Measurements from ENCODE around the gene BCL7C. TPM values are rescaled to one million over a fixed set of nuclear protein-coding genes. Genes with fewer than 3 reads are reported as not detected.

BCL7C gene
- total RNA-seq, 1 experiment from 2014 or later: 44.9 TPM

DNA sequence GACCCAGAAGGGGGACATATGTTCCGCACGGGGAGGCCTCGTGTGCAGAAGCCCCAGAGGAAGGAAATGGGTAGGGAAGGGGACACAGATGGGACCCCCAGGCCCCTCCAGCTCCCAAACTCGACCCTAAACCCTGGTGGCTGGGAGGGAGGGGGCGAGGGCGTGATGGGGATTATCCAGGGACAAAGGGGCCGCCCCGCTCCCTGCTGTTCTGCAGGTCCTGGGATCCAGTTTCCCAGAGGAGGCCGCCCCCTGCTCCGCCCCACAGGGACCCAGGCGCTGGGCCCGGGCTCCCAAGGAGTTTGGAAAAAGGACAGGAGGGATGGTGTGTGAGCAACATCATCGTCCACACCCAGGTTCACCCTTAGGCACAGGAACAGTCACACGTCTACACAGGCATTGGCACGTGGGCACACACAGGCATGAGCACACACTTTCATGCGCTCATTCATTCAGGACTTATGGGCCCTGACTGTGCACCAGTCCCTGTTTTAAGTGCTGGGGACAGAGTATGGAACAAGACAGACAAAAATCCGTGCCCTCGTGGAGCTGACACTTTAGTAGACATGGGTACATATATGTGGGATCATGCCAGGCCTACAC, 16.7 kb upstream of the BCL7C start:
- intact Hi-C loops (cut with micrococcal nuclease): no loop called here
- Histone ChIP-seq H3K36me3 (ENCODE audit: control insufficient read depth in 1 of 2, insufficient read depth in 2 of 2, low read length in 2 of 2) (no peaks in the 10 kb centered on the region), H3K27ac (ENCODE audit: low read depth, low read length) (no peak overlapping the region), H4K20me1 (ENCODE audit: insufficient read depth) (no peaks in the 10 kb centered on the region), H3K4me2 (ENCODE audit: low read length) (no peak overlapping the region), H3K9me3 (ENCODE audit: control insufficient read depth in 1 of 2, insufficient read depth in 1 of 2, low read depth in 1 of 2, low read length in 2 of 2) (no peaks in the 10 kb centered on the region), H3K79me2 (ENCODE audit: insufficient read depth, low read length) (no peaks in the 10 kb centered on the region), H3K4me3 (replicated peaks in 1 of 2; ENCODE audit: low read depth in 1 of 2, low read length in 2 of 2) (no peak overlapping the region), H3K4me1 (ENCODE audit: control insufficient read depth in 1 of 2, insufficient read depth in 2 of 2, low read length in 2 of 2) (no peaks in the 10 kb centered on the region), H3K9ac (ENCODE audit: low read length) (no peak overlapping the region), H2AFZ (ENCODE audit: low read depth, low read length, poor library complexity, severe bottlenecking) (no peak overlapping the region), H3K27me3 (ENCODE audit: insufficient read depth, low read length) (no peaks in the 10 kb centered on the region), H3K9me2 (ENCODE audit: insufficient read depth) (no peaks in the 10 kb centered on the region)
- ATAC-seq (no peak), DNase-seq (ENCODE audit: low read depth, low spot score) (no peak)
- no TSS peak for BruUV-seq (replicated peaks)
- ChIA-PET RAD21 (ENCODE audit: low non-redundant PET in 1 of 2, low total read pairs in 2 of 2, uncharacterized antibody in 2 of 2, unreplicated experiment in 2 of 2) (no interaction called here), CTCF (no interaction called here), POLR2A (interaction anchor here (0.6 kb wide), 1 partner anchor 207 kb away, joined by 4 read pairs; the partner anchor contains the start of gene KAT8)
- TF ChIP-seq POLR2A (IDR thresholded peaks at IDR 0.05; ENCODE audit: borderline replicate concordance, extremely low read depth, insufficient read depth, insufficient read length): no peak
- TF ChIP-seq ZFX (IDR thresholded peaks at IDR 0.05): no peak
- TF ChIP-seq, protein P1, sequence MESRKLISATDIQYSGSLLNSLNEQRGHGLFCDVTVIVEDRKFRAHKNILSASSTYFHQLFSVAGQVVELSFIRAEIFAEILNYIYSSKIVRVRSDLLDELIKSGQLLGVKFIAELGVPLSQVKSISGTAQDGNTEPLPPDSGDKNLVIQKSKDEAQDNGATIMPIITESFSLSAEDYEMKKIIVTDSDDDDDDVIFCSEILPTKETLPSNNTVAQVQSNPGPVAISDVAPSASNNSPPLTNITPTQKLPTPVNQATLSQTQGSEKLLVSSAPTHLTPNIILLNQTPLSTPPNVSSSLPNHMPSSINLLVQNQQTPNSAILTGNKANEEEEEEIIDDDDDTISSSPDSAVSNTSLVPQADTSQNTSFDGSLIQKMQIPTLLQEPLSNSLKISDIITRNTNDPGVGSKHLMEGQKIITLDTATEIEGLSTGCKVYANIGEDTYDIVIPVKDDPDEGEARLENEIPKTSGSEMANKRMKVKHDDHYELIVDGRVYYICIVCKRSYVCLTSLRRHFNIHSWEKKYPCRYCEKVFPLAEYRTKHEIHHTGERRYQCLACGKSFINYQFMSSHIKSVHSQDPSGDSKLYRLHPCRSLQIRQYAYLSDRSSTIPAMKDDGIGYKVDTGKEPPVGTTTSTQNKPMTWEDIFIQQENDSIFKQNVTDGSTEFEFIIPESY (IDR thresholded peaks at IDR 0.05; ENCODE audit: extremely low read depth, insufficient replicate concordance, low read length): no peak
- no peak for TF ChIP-seq CEBPB (IDR thresholded peaks at IDR 0.05; ENCODE audit: low read depth)
- TF ChIP-seq POLR2AphosphoS5 (IDR thresholded peaks at IDR 0.05; ENCODE audit: low read depth, low read length): no peak
- TF ChIP-seq SP1 (IDR thresholded peaks at IDR 0.05; ENCODE audit: low read depth): no peak
- no peak for TF ChIP-seq SRF (IDR thresholded peaks at IDR 0.05; ENCODE audit: low read depth)
- no peak for TF ChIP-seq CBX3 (IDR thresholded peaks at IDR 0.05; ENCODE audit: low read depth)
- no peak for TF ChIP-seq SIN3A (IDR thresholded peaks at IDR 0.05; ENCODE audit: low read depth)
- TF ChIP-seq EZH2phosphoT487 (IDR thresholded peaks at IDR 0.05; ENCODE audit: borderline replicate concordance): no peak
- TF ChIP-seq ELF1 (IDR thresholded peaks at IDR 0.05; ENCODE audit: borderline replicate concordance, low read depth): no peak
- TF ChIP-seq, protein P2, sequence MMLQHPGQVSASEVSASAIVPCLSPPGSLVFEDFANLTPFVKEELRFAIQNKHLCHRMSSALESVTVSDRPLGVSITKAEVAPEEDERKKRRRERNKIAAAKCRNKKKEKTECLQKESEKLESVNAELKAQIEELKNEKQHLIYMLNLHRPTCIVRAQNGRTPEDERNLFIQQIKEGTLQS (IDR thresholded peaks at IDR 0.05): no peak

Measured in HCT116 (cell line).